VCaP (cell line): Measurements from ENCODE around the gene SSH3.
A peak's percentile ranks its signal among the peaks of the same experiment; 100 is the strongest.

Experiments
- H3K27ac ChIP-seq: fragments of 450-650 bp; 2 replicates; pipeline ENCODE4 v1.5.1; 2017
- CTCF ChIP-seq: fragments of 450-650 bp; conservative IDR thresholded peaks from 2 replicates; pipeline ENCODE4 v1.5.1; 2017; ENCODE audit warnings: mild to moderate bottlenecking, moderate library complexity

Gene SSH3, protein sequence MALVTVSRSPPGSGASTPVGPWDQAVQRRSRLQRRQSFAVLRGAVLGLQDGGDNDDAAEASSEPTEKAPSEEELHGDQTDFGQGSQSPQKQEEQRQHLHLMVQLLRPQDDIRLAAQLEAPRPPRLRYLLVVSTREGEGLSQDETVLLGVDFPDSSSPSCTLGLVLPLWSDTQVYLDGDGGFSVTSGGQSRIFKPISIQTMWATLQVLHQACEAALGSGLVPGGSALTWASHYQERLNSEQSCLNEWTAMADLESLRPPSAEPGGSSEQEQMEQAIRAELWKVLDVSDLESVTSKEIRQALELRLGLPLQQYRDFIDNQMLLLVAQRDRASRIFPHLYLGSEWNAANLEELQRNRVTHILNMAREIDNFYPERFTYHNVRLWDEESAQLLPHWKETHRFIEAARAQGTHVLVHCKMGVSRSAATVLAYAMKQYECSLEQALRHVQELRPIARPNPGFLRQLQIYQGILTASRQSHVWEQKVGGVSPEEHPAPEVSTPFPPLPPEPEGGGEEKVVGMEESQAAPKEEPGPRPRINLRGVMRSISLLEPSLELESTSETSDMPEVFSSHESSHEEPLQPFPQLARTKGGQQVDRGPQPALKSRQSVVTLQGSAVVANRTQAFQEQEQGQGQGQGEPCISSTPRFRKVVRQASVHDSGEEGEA

DNA sequence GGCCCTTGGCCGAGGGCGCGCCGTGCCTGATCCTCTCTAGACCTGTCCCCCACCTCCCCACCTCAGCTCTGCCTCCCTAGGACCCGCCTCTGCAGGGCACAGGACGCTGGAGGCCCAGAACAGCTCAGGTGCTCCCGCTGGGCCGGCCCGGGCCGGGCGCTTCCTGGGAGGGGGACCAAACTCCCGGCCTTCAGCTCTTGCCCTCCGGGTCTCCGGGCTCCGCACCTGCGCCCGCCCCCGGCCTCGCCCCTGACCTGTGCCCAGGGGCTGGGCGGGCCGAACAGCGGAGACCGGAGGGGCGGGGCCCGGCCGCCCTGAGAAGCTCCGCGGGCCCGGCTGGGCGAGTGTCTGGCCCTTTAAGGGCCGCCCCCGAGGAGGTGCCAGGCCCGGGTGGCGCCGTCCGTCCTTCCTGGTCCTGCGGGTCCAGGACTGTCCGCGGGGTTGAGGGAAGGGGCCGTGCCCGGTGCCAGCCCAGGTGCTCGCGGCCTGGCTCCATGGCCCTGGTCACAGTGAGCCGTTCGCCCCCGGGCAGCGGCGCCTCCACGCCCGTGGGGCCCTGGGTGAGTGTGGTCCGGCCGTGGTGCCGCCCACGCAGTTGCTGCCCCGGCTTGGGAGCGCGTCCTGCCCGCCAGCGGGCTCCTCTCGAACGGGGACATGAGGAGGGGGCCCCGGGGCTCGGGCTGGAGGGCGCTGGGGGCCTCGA is at the start of gene SSH3:
TSS of gene SSH3 (plus strand) at position 399 of the 703 bp plus-strand sequence. CDS start at position 495, 96 bp downstream.
- peak within 1 kb of the TSS; percentile 96 for H3K27ac ChIP-seq
- TF ChIP-seq CTCF, result no peak

GRCh38 chr11:67253872-67254624 is 49.3 kb upstream of the SSH3 start:
- TF ChIP-seq CTCF, result no peak
- H3K27ac ChIP-seq, result no peak overlapping the region

GRCh38 chr11:67254798-67255197 is 48.5 kb upstream of the SSH3 start:
- no peak overlapping the region for H3K27ac ChIP-seq
- no peak for TF ChIP-seq CTCF

DNA sequence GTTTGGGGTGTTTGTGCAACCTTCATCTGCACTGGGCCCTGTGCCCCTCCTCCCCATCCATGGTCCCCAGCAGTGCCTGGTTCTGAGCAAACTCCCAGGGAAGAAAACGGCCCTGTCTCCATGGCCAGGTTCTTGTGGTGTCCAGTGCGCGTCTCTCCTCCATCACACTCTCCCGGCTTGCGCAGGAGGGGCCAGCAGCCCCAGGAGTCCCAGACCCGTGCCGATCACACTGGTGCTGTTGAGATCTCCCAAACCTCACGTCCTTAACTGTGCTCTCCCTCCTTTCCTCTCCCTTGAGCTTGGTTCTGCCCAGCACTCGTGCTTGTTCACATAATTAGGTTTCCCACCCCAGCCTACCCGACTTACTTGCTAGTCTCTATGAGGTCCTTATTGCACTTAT is 48.0 kb upstream of the SSH3 start:
- H3K27ac ChIP-seq, result no peak overlapping the region
- TF ChIP-seq CTCF, result no peak

DNA sequence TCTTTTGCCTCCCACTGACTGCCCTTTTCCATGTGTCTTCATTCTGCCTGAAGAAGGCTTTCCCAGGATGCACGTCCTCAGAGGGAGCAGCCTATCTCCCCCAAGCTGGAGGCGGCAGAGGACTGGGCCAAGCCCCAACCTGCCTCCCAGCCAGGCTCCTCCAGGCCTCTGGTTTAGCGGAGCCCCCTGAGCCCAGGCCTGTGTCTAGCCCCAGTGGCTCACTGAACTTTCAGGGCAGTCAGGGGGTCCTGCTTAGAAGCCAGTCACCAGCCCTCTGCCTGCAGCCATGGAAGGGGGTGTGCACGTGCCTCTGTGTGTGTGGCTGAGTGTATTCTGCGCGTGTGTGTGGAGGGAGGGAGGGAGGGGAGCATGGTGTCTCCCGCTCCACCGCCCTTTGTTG is 47.5 kb upstream of the SSH3 start:
- TF ChIP-seq CTCF, result no peak
- no peak overlapping the region for H3K27ac ChIP-seq

DNA sequence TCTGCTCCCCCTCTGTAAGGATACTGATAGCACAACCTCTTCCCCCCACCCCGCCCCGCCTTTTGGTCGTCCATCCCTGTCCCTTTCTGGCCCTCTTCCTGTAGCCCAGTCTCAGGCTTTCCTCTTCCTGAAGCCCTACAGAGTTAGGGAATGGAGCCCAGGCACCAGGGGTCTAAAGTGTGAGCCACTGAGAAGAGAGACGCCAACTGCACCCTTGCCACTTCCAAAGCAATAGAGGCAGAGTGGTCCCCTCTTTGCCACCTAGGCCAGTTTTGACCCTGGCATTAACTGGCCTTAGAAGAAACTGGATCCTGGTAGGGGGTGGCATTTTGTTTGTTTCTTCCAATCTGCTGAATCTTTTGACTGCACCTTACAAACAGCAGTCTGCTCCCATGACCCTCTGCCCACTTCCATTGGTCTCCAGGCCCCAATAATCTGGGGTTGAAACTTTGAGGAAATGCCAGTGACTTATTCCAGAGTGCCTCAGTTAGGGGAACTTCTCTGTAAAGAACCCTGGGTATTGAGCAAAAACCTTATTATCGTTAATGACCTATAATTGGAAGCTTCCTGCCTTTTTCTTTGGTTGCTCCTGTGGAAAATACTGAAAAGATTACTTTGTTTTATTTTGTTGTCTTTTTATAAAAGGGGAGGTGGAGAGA is 46.7 kb upstream of the SSH3 start:
- peak overlapping the region; percentile 13 for H3K27ac ChIP-seq
- TF ChIP-seq CTCF, result no peak
